HG03045 (cell line): ENCODE results near the gene TMEM51.

Experiments
- ATAC-seq: cut with Tn5 transposase; IDR thresholded peaks from one replicate; pipeline ENCODE4 v1.9.1; 2021; ENCODE audit warnings: mild to moderate bottlenecking, moderate library complexity; ENCODE audit not compliant: unreplicated experiment

Gene TMEM51

GRCh38 chr1:15262706-15263105, 109.2 kb downstream of the TMEM51 start:
- no peak for ATAC-seq

- ATAC-seq = no peak
These were observed 111.2 kb downstream of the TMEM51 start for GRCh38 chr1:15264769-15265168.
